ENCODE measurements around the gene ODAD4. TPM values are rescaled to one million over a fixed set of nuclear protein-coding genes. Genes with fewer than 3 reads are reported as not detected.

Gene ODAD4
- total RNA-seq, 2 experiments from 2014 or later, result 0.81 to 1.4 TPM

DNA sequence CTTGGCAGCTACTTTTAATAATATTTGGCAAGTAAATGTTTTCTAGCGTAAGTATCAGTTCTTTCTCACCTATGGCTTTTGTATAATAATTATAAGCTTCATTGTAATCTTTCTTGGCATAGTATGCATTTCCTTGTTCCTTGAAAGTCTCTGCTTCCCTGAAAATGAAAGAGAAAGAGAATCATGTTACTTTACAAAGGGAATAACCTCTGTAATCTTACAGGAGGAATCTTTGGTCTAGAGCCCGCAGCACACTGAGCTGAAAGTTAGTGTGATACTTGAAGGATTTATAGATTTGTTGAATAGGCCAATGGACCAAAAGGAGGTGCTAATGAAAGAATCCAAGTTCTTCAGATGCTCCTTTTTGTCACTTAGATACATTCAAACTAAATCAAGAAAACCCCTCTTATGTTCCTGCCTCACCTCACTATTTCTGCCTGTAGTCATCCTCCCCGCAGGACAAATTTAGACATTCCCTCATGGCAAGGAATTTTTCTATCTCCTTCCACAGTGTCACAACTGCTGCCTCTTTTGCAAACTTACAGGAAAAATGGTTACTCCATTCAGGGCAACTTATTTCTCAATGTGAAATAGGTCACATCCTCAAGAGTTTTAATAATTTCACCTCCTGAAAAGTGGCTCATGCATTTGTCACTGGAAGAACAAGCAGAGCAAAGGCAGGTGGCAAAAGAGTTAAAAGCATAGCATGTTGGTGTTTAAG lies 70.2 kb downstream of the ODAD4 start:
- no peak for TF ChIP-seq CTCF (IDR thresholded peaks at IDR 0.05)
- POLR2A ChIA-PET, result no interaction called here

DNA sequence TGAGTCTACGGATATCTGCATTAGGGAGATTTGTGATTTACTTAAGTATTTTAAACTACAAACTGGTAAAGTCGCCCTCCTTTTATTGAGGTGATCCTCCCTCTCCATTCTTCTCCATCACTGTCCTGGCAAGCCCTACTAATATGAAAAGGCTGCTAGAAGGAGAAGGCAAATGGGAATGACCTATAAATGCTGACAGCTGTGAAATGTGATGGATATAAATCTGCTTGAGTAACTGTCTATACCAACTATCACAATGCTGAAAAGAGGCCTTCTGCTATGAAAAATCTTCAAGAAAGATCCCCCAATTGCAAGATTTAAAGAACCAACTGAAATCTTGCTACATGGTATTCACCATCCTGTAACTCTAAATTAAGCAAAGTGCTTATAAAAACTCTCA lies 71.3 kb downstream of the ODAD4 start:
- no peaks in the 10 kb centered on the region for H3K9me3 Mint-ChIP-seq
- DNase-seq, result no peak
- H3K4me3 Mint-ChIP-seq, result no peak overlapping the region
- TF ChIP-seq CTCF (IDR thresholded peaks at IDR 0.05), result no peak
- H3K27ac Mint-ChIP-seq, result no peak overlapping the region
- intact Hi-C loops (cut with micrococcal nuclease), result no loop called here
- ATAC-seq, result no peak
- no peaks in the 10 kb centered on the region for H3K27me3 Mint-ChIP-seq
- H3K4me1 Mint-ChIP-seq (ENCODE audit: low read depth), result peaks cover 30% of the 10 kb centered on the region
- ChIA-PET CTCF (no interaction called here), POLR2A (interaction anchor here (1.3 to 2.4 kb wide), 2 partner anchors 14 to 32 kb away, joined by 4 to 8 read pairs; no protein-coding TSS in a partner anchor)
- peaks cover 20% of the 10 kb centered on the region for H3K36me3 Mint-ChIP-seq (ENCODE audit: low read depth)

More for the DNA sequence above, 70.2 kb downstream of the ODAD4 start:
- intact Hi-C loops (cut with micrococcal nuclease), result no loop called here
- CTCF ChIA-PET, result interaction anchor here (1.2 kb wide), 1 partner anchor 38 kb away, joined by 4 read pairs; no protein-coding TSS in a partner anchor
- H3K9me3 Mint-ChIP-seq, result no peaks in the 10 kb centered on the region
- ATAC-seq (no peak), DNase-seq (no peak)
- H3K36me3 Mint-ChIP-seq (ENCODE audit: low read depth), result peaks cover 29% of the 10 kb centered on the region
- H3K27me3 Mint-ChIP-seq, result no peaks in the 10 kb centered on the region
- peak overlapping the region; percentile 4 for H3K27ac Mint-ChIP-seq
- no peak overlapping the region for H3K4me3 Mint-ChIP-seq
- peaks cover 38% of the 10 kb centered on the region for H3K4me1 Mint-ChIP-seq (ENCODE audit: low read depth)

- H3K9me3 Mint-ChIP-seq, result no peaks in the 10 kb centered on the region
- H3K27ac Mint-ChIP-seq, result peak overlapping the region; percentile 21
- intact Hi-C loops (cut with micrococcal nuclease), result no loop called here
- no peaks in the 10 kb centered on the region for H3K27me3 Mint-ChIP-seq
- H3K4me3 Mint-ChIP-seq, result no peak overlapping the region
- POLR2A ChIA-PET, result interaction anchor here (0.8 to 2.4 kb wide), 5 partner anchors 9 to 35 kb away, joined by 3 to 8 read pairs (median 3); partner anchors contain the start of gene NKIRAS2
- ATAC-seq (no peak), DNase-seq (no peak)
- CTCF ChIA-PET, result interaction anchor here (0.8 kb wide), 1 partner anchor 103 kb away, joined by 3 read pairs; no protein-coding TSS in a partner anchor
- peaks cover 29% of the 10 kb centered on the region for H3K4me1 Mint-ChIP-seq (ENCODE audit: low read depth)
- H3K36me3 Mint-ChIP-seq (ENCODE audit: low read depth), result peaks cover 19% of the 10 kb centered on the region
- no peak for TF ChIP-seq CTCF (IDR thresholded peaks at IDR 0.05)
Measured at GRCh38 chr17:42002175-42002791, 71.9 kb downstream of the ODAD4 start.

DNA sequence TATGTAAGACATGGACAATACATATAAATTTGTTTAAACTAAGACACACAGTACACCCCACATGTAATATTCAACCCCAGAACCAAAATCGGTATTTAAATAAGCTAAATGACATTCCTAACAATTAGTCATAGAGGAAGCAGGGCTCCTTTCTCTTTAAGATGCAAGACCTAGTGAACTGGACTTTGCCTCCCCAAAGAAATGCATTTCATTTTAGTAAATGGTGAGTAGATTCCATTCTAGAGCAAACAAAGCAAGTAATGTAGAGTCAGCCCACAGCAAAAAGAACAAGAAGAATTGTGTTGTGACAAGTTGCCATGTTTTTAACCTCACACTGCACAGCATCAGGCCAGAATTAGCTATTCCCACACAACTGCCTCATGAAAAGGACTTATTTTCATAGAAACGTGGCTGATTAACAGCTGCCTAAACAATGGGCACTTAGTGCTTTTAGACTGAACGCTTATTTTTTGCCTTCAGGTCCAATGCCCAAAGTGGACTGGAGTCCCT lies 72.4 kb downstream of the ODAD4 start:
- no peak for ATAC-seq
- peaks cover 29% of the 10 kb centered on the region for H3K4me1 Mint-ChIP-seq (ENCODE audit: low read depth)
- no peak overlapping the region for H3K4me3 Mint-ChIP-seq
- POLR2A ChIA-PET, result interaction anchor here (0.8 to 2.4 kb wide), 5 partner anchors 10 to 35 kb away, joined by 3 to 8 read pairs (median 3); partner anchors contain the start of gene NKIRAS2
- DNase-seq, result no peak
- no peak for TF ChIP-seq CTCF (IDR thresholded peaks at IDR 0.05)
- peak overlapping the region; percentile 21 for H3K27ac Mint-ChIP-seq
- intact Hi-C loops (cut with micrococcal nuclease), result no loop called here
- H3K27me3 Mint-ChIP-seq, result no peaks in the 10 kb centered on the region
- H3K9me3 Mint-ChIP-seq, result no peaks in the 10 kb centered on the region
- CTCF ChIA-PET, result interaction anchor here (0.8 to 0.9 kb wide), 2 partner anchors 65 to 103 kb away, joined by 3 read pairs; no protein-coding TSS in a partner anchor
- peaks cover 18% of the 10 kb centered on the region for H3K36me3 Mint-ChIP-seq (ENCODE audit: low read depth)
